ENCODE measurements around the gene RCVRN. TPM values are rescaled to one million over a fixed set of nuclear protein-coding genes. Genes with fewer than 3 reads are reported as not detected.

RCVRN gene
- total and polyA plus RNA-seq, 2 of the 8 experiments (the other 6 are each of a cell fraction or from before 2014, with no cell fraction given): not detected

- no peak for TF ChIP-seq HDAC2 (IDR thresholded peaks at IDR 0.05; ENCODE audit: borderline replicate concordance in 1 of 2, low read depth in 2 of 2, low read length in 2 of 2)
- no peak for TF ChIP-seq SIRT6 (IDR thresholded peaks at IDR 0.05; ENCODE audit: low read length)
- no peak for TF ChIP-seq RXRA (IDR thresholded peaks at IDR 0.05; ENCODE audit: insufficient read depth, low read depth, low read length)
- TF ChIP-seq SUZ12 (IDR thresholded peaks at IDR 0.05; ENCODE audit: low read length): no peak
- peak; percentile 19 to 25; a peak in 1 of 4 replicates for TF ChIP-seq RAD21 (IDR thresholded peaks at IDR 0.05 in 1 of 2, conservative IDR thresholded peaks at IDR 0.05 in 1 of 2; ENCODE audit: low read depth in 2 of 2, low read length in 2 of 2)
These were observed 30.3 kb downstream of the RCVRN start (continued) for GRCh38 chr17:9874722-9875121.

Measured in H1 (cell line).